Caco-2 (cell line): ENCODE results near the gene ATP5F1B. TPM values are rescaled to one million over a fixed set of nuclear protein-coding genes. Genes with fewer than 3 reads are reported as not detected.

ENCODE experiments used
- BruUV-seq: library from RNA; stranded (reverse); fragments of 400-500 nt; replicated peaks from 2 replicates; lab custom pipeline; 2021; lab: Mats Ljungman, UMichigan
- CTCF ChIA-PET: fragments of 300-600 bp; sonication (Branson Sonifier 250); formaldehyde crosslinking; loops from one replicate; lab custom pipeline; 2022; ENCODE audit warnings: antibody characterized with exemption; lab: Charles Lee
- POLR2A ChIA-PET: fragments of 300-600 bp; sonication (Branson Sonifier 250); formaldehyde crosslinking; loops from one replicate; lab custom pipeline; 2022; ENCODE audit warnings: antibody characterized with exemption; lab: Charles Lee
- DNase-seq, 2 experiments: peaks; one replicate each; pipeline versions ENCODE4 v3.0.0 to v3.0.0-alpha.2; 2020 to 2022
- H3K27me3 ChIP-seq: replicated peaks from 2 replicates; pipeline ENCODE4 v1.6.0; 2011; ENCODE audit warnings: low read length; ENCODE audit not compliant: control insufficient read depth, insufficient read depth
- H3K36me3 ChIP-seq: 2 replicates; pipeline ENCODE4 v1.5.1; 2011; ENCODE audit warnings: low read length; ENCODE audit not compliant: control insufficient read depth, insufficient read depth
- H3K4me1 ChIP-seq: fragments of 250-450 bp; sonication (Bioruptor Pico); 2 replicates; pipeline ENCODE4 v1.5.1; 2020; ENCODE audit warnings: mild to moderate bottlenecking
- H3K4me3 ChIP-seq: 2 replicates; pipeline ENCODE4 v1.5.1; 2011; ENCODE audit warnings: low read depth, mild to moderate bottlenecking, control low read depth, low read length
- H3K9me3 ChIP-seq: fragments of 250-450 bp; sonication (Bioruptor Pico); 2 replicates; pipeline ENCODE4 v1.5.1; 2020; ENCODE audit warnings: mild to moderate bottlenecking, moderate library complexity
- H3K27ac Mint-ChIP-seq: one replicate; pipeline ENCODE4 v1.8.0; 2022; ENCODE audit warnings: mixed read lengths; ENCODE audit not compliant: unreplicated experiment
- H3K27me3 Mint-ChIP-seq: one replicate; pipeline ENCODE4 v1.8.0; 2022; ENCODE audit warnings: mixed read lengths; ENCODE audit not compliant: insufficient read depth, unreplicated experiment
- H3K36me3 Mint-ChIP-seq: one replicate; pipeline ENCODE4 v1.8.0; 2022; ENCODE audit warnings: mild to moderate bottlenecking, mixed read lengths; ENCODE audit not compliant: insufficient read depth, unreplicated experiment
- H3K4me1 Mint-ChIP-seq: one replicate; pipeline ENCODE4 v1.8.0; 2022; ENCODE audit warnings: low read depth, mixed read lengths; ENCODE audit not compliant: unreplicated experiment
- H3K4me3 Mint-ChIP-seq: one replicate; pipeline ENCODE4 v1.8.0; 2022; ENCODE audit warnings: mild to moderate bottlenecking, moderate library complexity, mixed read lengths; ENCODE audit not compliant: unreplicated experiment
- H3K9me3 Mint-ChIP-seq: one replicate; pipeline ENCODE4 v1.8.0; 2022; ENCODE audit warnings: mixed read lengths; ENCODE audit not compliant: unreplicated experiment
- CTCF ChIP-seq, 2 experiments: fragments of 200-600 bp in 1 of 2; IDR thresholded peaks; 1 replicate in 1 of 2; 2 replicates in 1 of 2; pipeline versions ENCODE4 v1.5.1 to v1.8.0; 2011 to 2022; ENCODE audit warnings: antibody characterized with exemption in 1 of 2, control low read depth in 1 of 2, inconsistent platforms in 1 of 2, low read depth in 1 of 2, low read length in 1 of 2, mild to moderate bottlenecking in 1 of 2, moderate library complexity in 1 of 2; ENCODE audit not compliant: insufficient read depth in 1 of 2, severe bottlenecking in 1 of 2, unreplicated experiment in 1 of 2
- intact Hi-C: fragments of 100-400 bp; cut with micrococcal nuclease; formaldehyde crosslinking; loops from one replicate; pipeline ENCODE4 v1.10.0; 2022; ENCODE audit not compliant: unreplicated experiment
- total RNA-seq: library from RNA; stranded (reverse); gene quantifications from 2 replicates; pipeline ENCODE4 v1.2.3, GENCODE V29; 2022

ATP5F1B gene
- total RNA-seq, 1 experiment from 2014 or later, result 740 TPM

GRCh38 chr12:56634242-56634836 lies 11.4 kb downstream of the ATP5F1B start:
- ChIA-PET CTCF (interaction anchor here (0.6 to 1.1 kb wide), 4 partner anchors 30 to 118 kb away, joined by 3 to 4 read pairs (median 3); partner anchors contain the start of gene PRIM1), POLR2A (interaction anchor here (1.0 to 1.1 kb wide), 3 partner anchors 11 to 113 kb away, joined by 4 to 5 read pairs (median 5); partner anchors contain the start of genes PTGES3 and RBMS2)
- Histone ChIP-seq H3K4me1 (peaks cover 31% of the 10 kb centered on the region), H3K4me3 (peak overlapping the region; percentile 85), H3K27me3 (no peaks in the 10 kb centered on the region), H3K9me3 (no peaks in the 10 kb centered on the region), H3K36me3 (no peaks in the 10 kb centered on the region)
- Mint-ChIP-seq H3K9me3 (no peaks in the 10 kb centered on the region), H3K27ac (peak overlapping the region; percentile 92), H3K36me3 (peaks cover 70% of the 10 kb centered on the region), H3K4me3 (peak overlapping the region; percentile 98), H3K4me1 (peaks cover 6% of the 10 kb centered on the region), H3K27me3 (no peaks in the 10 kb centered on the region)
- no peak for TF ChIP-seq CTCF (IDR thresholded peaks at IDR 0.05; ENCODE audit: insufficient read depth in 1 of 2, low read depth in 1 of 2, low read length in 1 of 2, severe bottlenecking in 1 of 2, unreplicated experiment in 1 of 2)
- BruUV-seq, result no TSS peak
- DNase-seq, result peak; percentile 83 to 84
- intact Hi-C loops, result no loop called here

GRCh38 chr12:56633468-56634241 lies 12.1 kb downstream of the ATP5F1B start:
- intact Hi-C loops, result no loop called here
- BruUV-seq, result TSS peak; percentile 10
- H3K36me3 ChIP-seq, result no peaks in the 10 kb centered on the region
- H3K27ac Mint-ChIP-seq, result peak overlapping the region; percentile 92
- peaks cover 31% of the 10 kb centered on the region for H3K4me1 ChIP-seq
- ChIA-PET CTCF (interaction anchor here (0.6 to 1.1 kb wide), 4 partner anchors 29 to 118 kb away, joined by 3 to 4 read pairs (median 3); partner anchors contain the start of gene PRIM1), POLR2A (interaction anchor here (0.6 to 1.1 kb wide), 4 partner anchors 12 to 112 kb away, joined by 3 to 5 read pairs (median 4); partner anchors contain the start of genes PTGES3 and RBMS2)
- H3K4me1 Mint-ChIP-seq, result peaks cover 9% of the 10 kb centered on the region
- H3K9me3 Mint-ChIP-seq, result no peaks in the 10 kb centered on the region
- peak overlapping the region; percentile 98 for H3K4me3 Mint-ChIP-seq
- no peaks in the 10 kb centered on the region for H3K27me3 ChIP-seq
- no peaks in the 10 kb centered on the region for H3K9me3 ChIP-seq
- TF ChIP-seq CTCF (IDR thresholded peaks at IDR 0.05; ENCODE audit: insufficient read depth in 1 of 2, low read depth in 1 of 2, low read length in 1 of 2, severe bottlenecking in 1 of 2, unreplicated experiment in 1 of 2), result no peak
- peak overlapping the region; percentile 85 for H3K4me3 ChIP-seq
- no peaks in the 10 kb centered on the region for H3K27me3 Mint-ChIP-seq
- peaks cover 67% of the 10 kb centered on the region for H3K36me3 Mint-ChIP-seq
- no peak for DNase-seq

- peak overlapping the region; percentile 98 for H3K4me3 Mint-ChIP-seq
- TF ChIP-seq CTCF (IDR thresholded peaks at IDR 0.05; ENCODE audit: insufficient read depth in 1 of 2, low read depth in 1 of 2, low read length in 1 of 2, severe bottlenecking in 1 of 2, unreplicated experiment in 1 of 2), result no peak
- ChIA-PET CTCF (no interaction called here), POLR2A (interaction anchor here (0.6 to 1.1 kb wide), 2 partner anchors 21 to 55 kb away, joined by 3 to 5 read pairs; partner anchors contain the start of gene PTGES3)
- no peaks in the 10 kb centered on the region for H3K27me3 Mint-ChIP-seq
- intact Hi-C loops, result no loop called here
- no peak for DNase-seq
- Histone ChIP-seq H3K9me3 (no peaks in the 10 kb centered on the region), H3K4me1 (peaks cover 31% of the 10 kb centered on the region), H3K36me3 (no peaks in the 10 kb centered on the region), H3K4me3 (no peak overlapping the region), H3K27me3 (no peaks in the 10 kb centered on the region)
- BruUV-seq, result no TSS peak
- peaks cover 67% of the 10 kb centered on the region for H3K36me3 Mint-ChIP-seq
- H3K27ac Mint-ChIP-seq, result peak overlapping the region; percentile 92
- H3K4me1 Mint-ChIP-seq, result peaks cover 16% of the 10 kb centered on the region
- H3K9me3 Mint-ChIP-seq, result no peaks in the 10 kb centered on the region
These were observed 12.9 kb downstream of the ATP5F1B start for GRCh38 chr12:56632701-56633467.
